Erythroblast (primary cell): ENCODE results near the gene BACH2.

Experiments used
- GATA1 ChIP-seq: IDR thresholded peaks from 2 replicates; pipeline ENCODE4 v1.6.1; 2011; ENCODE audit warnings: low read depth, mild to moderate bottlenecking, control low read depth, low read length, moderate library complexity
- POLR2A ChIP-seq: IDR thresholded peaks from 2 replicates; pipeline ENCODE4 v1.6.1; 2011; ENCODE audit warnings: mild to moderate bottlenecking, low read length

DNA sequence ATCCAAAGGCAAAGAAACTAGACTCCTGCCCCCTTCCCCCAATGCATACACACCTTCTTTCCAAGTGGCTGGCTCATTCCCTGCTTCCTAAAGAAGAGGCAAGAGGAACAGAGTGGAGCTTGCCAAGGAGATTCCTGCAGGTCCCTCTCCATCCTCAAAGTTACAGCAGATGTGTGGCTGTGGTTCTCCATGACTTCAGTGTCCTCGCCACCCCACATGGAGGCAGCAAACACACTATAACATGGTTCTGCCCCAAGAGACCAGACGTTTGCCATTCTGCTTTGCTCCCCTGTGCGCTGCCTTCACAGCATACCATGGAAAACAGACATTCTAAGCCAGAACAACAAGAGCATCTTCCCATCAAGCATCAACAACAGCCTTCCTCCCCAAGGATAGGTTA lies 84.4 kb downstream of the BACH2 start:
- TF ChIP-seq POLR2A, result no peak
- no peak for TF ChIP-seq GATA1
